T follicular helper cell (primary cell): ENCODE measurements around the gene UBE2O.

Source experiments
- DNase-seq: peaks from one replicate; pipeline ENCODE4 v3.0.0-alpha.2; 2020; ENCODE audit warnings: low read depth

Gene UBE2O

DNA sequence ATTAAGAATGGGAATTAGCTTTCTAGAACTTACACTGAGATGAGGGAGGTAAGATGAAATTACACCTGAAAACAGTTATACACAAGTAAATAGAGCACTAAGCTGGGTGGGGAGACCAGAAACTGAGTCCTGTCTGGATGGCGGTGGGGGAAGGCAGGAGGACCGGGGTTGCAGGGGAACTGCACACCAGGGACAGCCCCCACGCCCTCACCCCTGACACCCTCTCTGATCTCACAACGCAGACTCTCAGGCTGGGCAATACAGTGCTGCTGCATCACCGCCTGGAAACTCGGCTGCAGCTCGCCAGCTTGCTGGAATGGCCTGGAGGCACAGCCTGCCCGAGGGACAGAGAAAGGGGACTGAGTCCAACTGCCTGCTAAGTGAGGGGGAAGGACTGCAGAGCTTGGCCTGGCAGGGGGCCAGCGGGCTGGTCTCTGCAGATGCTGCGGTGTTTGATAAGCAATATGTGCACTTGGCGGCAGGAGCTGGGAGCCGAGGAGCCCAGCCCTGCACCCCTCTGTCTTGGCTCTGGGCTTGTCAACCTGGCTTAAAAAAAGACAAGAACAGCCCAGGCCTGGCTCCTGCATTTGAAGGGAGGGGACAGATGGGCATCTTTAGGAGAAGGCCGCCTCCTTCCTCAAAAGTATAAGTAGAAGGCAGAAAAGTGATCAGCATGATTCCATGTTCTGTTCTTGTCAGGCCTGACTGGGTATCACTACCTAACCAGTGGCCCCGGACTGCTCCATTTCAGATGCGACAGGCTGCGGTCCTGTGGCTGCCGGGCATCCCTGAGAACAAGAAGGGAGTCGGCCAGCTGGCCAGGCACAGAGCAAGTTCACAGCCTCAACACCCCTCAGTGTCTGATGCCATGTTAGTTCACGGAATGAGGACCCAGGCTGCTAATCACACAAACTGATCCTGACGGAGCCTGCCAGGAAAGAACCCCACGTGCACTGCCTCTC is 38.3 kb downstream of the UBE2O start:
- DNase-seq: no peak

DNA sequence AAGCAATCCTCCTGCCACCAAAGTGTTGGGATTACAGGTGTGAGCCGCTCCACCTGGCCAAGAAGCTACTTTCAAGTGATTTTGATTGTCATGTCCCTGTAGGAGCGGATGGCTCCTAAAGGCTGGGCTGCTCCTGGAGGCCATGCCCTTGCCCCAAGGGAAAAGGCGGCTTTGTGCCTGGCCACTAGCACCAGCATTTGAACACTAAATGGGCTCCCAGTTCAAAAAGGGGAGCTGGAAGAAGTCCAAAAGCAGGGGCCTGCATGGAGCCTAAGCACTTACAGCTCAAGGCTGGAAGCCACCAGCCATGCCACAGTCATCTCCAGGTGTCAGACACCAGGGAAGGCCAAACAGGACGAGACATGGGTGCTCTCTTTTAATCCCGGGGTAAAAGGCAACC is 41.7 kb downstream of the UBE2O start:
- DNase-seq: no peak

GRCh38 chr17:76410328-76410965 is 42.5 kb downstream of the UBE2O start:
- DNase-seq: no peak

GRCh38 chr17:76408037-76408849 is 44.7 kb downstream of the UBE2O start:
- DNase-seq: peak; percentile 60

DNA sequence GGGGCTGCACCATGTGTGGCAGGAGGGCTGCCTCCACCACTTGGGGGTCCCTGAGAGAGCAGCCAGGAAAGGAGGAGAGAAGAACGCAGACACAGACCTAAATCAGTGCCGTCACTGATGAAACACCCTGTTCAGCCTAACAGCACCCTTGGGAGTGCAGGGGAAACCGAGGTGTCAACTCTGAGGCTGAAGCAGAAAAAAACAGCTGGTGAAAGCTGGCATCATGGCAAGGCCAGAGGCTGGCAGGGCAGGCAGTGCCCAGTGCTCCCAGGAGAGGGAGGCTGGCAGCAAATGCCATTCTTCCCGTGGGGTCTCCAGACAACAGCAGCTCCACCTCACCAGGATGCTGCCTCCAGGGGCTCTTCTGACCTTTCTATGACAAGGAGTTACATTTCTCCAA is 45.4 kb downstream of the UBE2O start:
- no peak for DNase-seq

- DNase-seq: no peak
These were observed 46.8 kb downstream of the UBE2O start for GRCh38 chr17:76405967-76406647.

DNA sequence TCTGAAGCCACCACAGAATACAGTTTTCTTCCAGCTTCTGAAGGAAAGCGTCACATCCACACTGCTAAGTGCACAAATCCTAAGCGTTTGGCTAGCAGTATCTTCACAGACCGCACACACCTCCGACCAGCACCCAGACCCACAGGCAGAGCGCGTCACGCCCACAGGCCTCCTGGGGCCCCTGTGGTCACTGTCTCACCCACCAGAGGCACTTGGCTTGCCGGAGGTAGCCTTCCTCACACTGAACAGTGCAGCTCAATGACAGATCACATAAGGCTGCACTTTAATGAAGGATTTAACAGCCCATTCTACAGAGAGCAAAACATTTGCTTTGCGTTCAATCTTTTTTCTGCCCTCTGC is 47.4 kb downstream of the UBE2O start:
- DNase-seq: no peak

DNA sequence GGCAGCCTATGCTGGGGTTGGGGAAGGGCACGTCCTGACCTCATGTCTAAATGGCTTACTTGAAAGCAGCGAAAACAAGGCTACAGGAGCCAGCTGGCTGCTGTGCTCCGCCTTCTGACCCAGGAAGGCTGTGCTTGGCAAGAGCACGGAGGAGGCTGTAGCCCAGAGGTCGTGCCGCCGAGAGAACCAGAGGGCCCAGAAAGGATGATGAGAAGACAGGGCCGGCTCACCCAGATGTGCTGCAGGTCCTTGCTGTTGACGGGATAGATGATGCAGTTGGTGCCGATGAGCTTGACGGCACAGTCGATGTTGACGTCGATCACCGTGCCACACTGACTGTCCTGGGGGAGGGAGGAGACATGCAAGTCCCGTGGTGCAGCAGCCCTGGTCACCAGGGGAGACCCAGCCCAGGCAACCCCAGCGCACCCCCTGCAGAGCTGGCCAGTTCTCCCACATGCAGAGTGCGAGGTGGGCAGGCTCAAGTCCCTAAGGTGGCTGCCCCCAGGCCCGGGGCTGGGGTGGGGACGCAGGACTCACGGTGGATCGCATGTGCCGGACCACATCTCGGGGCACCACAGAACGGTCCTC is 47.9 kb downstream of the UBE2O start:
- DNase-seq: no peak

DNA sequence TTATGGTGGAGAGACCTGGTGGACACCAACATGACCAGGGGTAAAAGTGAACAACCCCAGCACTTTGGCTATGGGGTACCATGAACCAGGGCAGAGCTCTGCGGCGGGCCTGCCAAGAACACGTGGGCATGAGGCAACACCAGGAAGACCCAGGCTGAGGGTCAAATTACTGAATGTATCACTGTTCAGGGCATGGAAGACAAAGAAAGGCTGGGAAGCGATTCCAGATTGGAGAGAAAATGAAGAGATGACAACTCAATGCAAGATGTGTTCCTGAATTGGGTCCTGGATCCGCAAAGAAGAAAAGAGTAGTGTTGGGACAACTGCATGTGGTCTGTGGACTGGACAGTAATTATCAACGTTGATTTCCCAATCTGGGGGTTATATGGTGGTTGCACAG is 48.7 kb downstream of the UBE2O start:
- DNase-seq: no peak

DNA sequence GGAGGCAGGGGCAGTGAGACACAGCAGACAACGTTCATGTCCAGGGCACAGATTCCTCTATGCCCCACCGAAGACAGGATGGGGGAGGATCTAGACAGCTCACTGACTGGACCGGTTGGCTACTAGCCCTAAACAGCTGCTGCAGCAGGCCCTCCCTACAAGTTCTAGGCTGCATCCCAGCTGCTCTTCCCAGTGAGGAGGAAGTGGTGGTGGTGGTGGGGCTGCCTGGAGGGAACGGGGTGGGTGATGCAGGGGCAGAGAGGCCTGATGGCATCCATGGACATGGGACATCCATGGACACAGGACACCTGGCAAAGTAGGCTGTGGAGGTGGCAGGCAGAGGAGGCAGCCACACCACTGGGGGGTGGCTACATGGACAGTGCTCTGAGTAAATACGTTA is 50.2 kb downstream of the UBE2O start:
- no peak for DNase-seq

- DNase-seq: no peak
These were observed 53.5 kb downstream of the UBE2O start for GRCh38 chr17:76399175-76400172.

DNA sequence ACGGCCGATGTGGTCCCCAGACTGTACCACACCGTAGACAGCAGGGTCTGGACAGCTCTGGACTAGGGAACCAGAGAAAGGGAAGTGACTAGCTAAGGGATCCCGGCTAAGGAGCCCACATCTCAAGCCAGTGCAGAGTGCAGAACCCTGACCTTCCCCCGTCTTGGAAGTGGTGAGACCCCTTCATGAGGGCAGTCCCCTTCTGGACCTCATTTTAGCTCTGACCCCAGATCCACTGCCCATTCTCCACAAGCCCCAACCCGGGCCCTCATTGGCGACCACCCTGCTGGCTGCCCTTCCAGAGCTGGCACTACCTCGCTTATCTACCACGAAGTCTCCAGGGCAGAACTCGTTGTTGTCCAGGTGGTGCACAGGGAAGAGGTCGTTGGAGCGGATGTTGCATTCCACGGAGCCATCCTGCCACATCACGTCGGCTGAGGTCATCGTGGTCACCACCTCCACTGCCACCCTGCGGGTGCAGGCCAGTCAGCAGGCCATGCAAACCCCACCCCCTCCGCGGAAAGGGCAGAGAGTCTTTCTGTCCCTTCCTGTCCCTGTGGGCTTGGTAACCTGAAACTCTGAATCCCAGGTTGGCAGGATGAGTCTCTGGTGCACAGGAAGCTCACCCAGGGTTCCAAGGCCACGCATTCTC is 54.3 kb downstream of the UBE2O start:
- no peak for DNase-seq

DNA sequence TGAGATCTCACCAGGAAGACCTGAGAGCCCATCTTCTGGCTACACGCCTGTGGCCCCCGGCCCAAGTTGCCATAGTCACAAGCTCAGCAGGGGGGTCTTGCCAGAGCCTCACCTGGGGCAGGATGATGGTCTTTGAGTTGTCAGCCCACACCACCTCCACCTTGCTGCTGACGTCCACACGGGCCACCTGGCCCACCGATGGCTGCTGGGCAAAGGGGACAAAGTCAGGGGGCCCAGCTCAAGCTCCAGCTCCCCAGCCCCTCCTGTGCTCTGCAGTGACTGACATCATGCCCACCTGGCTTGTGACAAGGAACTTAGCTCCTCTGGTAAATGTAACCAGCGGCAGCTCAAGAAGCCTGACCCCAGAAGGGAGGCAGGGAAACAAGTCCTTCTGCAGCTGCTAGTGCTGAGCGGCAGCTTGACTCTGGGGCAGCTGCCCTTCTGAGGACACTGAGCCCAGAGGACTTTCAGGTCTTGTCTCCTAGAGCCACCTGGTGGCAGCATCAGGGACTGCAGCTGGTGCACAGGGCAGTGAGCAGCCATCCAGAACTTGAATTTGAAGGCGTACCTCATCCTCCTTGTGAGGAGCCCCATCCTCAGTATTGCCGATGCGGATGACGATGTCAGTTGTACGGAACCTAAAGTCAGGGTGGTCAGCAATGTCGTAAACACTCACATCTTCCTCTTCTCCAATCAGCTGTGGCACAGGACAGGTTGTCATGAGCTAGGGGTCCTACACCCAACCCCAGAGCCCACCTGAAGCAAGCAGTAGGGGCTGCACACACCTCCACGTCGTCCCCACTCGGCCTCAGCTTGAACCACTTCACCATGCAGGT is 55.0 kb downstream of the UBE2O start:
- DNase-seq: peak; percentile 77

- DNase-seq: no peak
These were observed 55.8 kb downstream of the UBE2O start for GRCh38 chr17:76397184-76397583.

- no peak for DNase-seq
These were observed 57.0 kb downstream of the UBE2O start for GRCh38 chr17:76395980-76396379.

DNA sequence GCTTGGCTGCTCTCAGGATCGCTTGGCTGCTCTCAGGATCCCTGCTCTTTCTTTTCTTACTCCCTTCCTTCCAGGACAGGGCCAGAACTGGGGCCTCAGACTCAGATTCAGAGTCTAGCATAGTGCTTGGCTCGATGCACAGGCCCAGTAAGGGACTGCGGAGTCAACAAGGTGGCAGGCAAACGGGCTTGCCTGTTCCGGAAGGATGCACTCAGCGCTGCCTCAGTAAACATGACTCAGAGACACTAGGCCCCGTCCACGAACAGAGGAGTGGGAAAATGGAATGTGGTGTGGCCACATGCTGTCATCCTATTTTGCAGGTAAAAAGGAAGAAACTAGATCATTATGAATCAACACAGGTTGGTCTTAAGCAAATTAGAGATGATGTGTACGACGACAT is 58.8 kb downstream of the UBE2O start:
- DNase-seq: no peak

DNA sequence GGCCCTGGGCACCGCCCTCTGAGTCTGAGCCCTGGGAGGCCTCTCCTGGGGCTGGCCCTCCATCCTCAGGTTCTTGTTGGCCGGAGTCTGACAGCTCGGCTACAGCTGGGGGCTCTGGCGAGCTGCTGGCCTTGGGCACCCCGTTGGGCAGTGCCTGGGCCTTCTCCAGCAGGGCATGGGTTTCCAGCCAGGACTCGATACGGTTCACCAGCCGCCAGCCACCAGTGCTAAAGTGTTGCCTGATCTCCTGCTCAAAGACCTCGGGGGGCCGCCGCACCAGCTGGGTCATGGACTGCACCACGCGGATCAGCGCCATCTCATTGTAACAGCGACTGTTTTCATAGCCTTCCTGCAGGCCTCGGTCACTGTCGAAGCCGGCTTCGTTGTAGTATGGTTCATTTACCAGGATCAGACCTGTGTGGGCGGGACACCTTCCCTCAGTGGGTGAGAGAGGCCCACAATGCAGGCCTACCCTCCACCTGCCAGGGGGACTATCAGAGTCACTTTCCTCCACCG is 61.7 kb downstream of the UBE2O start:
- no peak for DNase-seq

DNA sequence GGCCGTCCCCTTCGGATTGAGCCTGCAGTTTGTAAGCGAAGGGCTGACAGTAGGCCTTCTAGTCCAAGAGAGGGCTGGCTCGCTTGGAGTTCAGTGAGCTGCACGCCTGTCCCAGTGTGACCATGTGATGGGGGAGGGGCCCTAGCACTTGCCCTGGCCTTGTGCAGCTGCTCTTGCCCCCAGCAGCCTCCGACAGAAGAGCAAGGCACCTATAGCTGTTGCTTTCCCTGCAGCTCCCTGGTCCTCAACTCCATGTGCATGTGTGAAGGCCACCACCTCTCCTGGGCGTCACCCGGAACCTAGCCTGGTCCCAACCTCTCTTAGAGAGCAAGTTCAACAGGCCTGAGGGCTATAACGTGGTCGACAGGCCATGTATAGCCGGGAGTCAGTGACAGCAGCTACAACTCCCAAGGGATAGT is 62.9 kb downstream of the UBE2O start:
- no peak for DNase-seq
